Spinal cord (tissue), 10 donors: ENCODE measurements around the gene CASK. TPM values are rescaled to one million over a fixed set of nuclear protein-coding genes. Genes with fewer than 3 reads are reported as not detected.

ENCODE experiments used
- DNase-seq, 6 donors: peaks; one replicate each; pipeline versions ENCODE4 v3.0.0 to v3.0.0-alpha.2; 2013 to 2015; ENCODE audit warnings: low spot score in 6 of 6, low read depth in 4 of 6
- H3K27ac ChIP-seq: one replicate; pipeline ENCODE4 v1.5.1; 2013; ENCODE audit warnings: low read depth, low read length, control low read depth
- H3K27me3 ChIP-seq: one replicate; pipeline ENCODE4 v1.6.1; 2013; ENCODE audit warnings: low read length; ENCODE audit not compliant: control insufficient read depth, insufficient read depth
- H3K36me3 ChIP-seq: one replicate; pipeline ENCODE4 v1.6.1; 2013; ENCODE audit warnings: low read length; ENCODE audit not compliant: control insufficient read depth, insufficient read depth
- H3K4me1 ChIP-seq: one replicate; pipeline ENCODE4 v1.6.1; 2013; ENCODE audit warnings: low read length; ENCODE audit not compliant: control insufficient read depth, insufficient read depth
- H3K4me3 ChIP-seq: one replicate; pipeline ENCODE4 v1.5.1; 2013; ENCODE audit warnings: low read depth, low read length, control low read depth
- H3K9me3 ChIP-seq: one replicate; pipeline ENCODE4 v1.6.1; 2013; ENCODE audit warnings: low read length; ENCODE audit not compliant: control insufficient read depth, insufficient read depth
- WGBS: methylation state at CpG from one replicate; pipeline ENCODE4 v1.1.5; 2013; ENCODE audit warnings: missing lambda C conversion rate; ENCODE audit not compliant: insufficient coverage; 5-methylcytosine and 5-hydroxymethylcytosine counted together
- polyA plus RNA-seq, 2 donors: library from polyadenylated mRNA; unstranded; fragments of 120-200 nt; gene quantifications; one replicate each; pipeline ENCODE4 v1.2.1, GENCODE V29; 2013; ENCODE audit not compliant: insufficient read length in 2 of 2
- total RNA-seq, 2 donors: library from RNA; depleted of rRNA in 1 of 2; stranded (reverse); fragments of 120-200 nt in 1 of 2; fragments of >200 nt in 1 of 2; gene quantifications; one replicate each; pipeline versions ENCODE4 v1.2.3 to v1.2.4, GENCODE V29; 2013 to 2014
- donor health status: healthy.

The CASK gene
- total and polyA plus RNA-seq, 4 donors, result 45.0 to 91.1 (median 57.9) TPM

GRCh38 chrX:41529221-41529620 is 394.1 kb downstream of the CASK start:
- peaks cover 29% of the 10 kb centered on the region for H3K27me3 ChIP-seq
- no peaks in the 10 kb centered on the region for H3K9me3 ChIP-seq
- no peak for DNase-seq
- H3K4me1 ChIP-seq, result no peaks in the 10 kb centered on the region
- no peak overlapping the region for H3K27ac ChIP-seq
- WGBS, result 80% methylated on average over 10 of the region's 11 CpGs
- H3K4me3 ChIP-seq, result no peak overlapping the region
- peaks cover 12% of the 10 kb centered on the region for H3K36me3 ChIP-seq

GRCh38 chrX:41528784-41529183 is 394.6 kb downstream of the CASK start:
- 77% methylated on average over 7 of the region's 7 CpGs for WGBS
- no peaks in the 10 kb centered on the region for H3K9me3 ChIP-seq
- no peak for DNase-seq
- peaks cover 29% of the 10 kb centered on the region for H3K27me3 ChIP-seq
- peaks cover under 1% of the 10 kb centered on the region for H3K4me1 ChIP-seq
- H3K4me3 ChIP-seq, result no peak overlapping the region
- H3K36me3 ChIP-seq, result peaks cover 12% of the 10 kb centered on the region
- no peak overlapping the region for H3K27ac ChIP-seq

- Histone ChIP-seq H3K4me3 (no peak overlapping the region), H3K27ac (no peak overlapping the region), H3K36me3 (peaks cover 12% of the 10 kb centered on the region), H3K9me3 (no peaks in the 10 kb centered on the region), H3K27me3 (peaks cover 32% of the 10 kb centered on the region), H3K4me1 (peaks cover 5% of the 10 kb centered on the region)
- whole genome bisulfite sequencing, result 88% methylated on average over 4 of the region's 5 CpGs
- no peak for DNase-seq
These were observed 396.4 kb downstream of the CASK start for GRCh38 chrX:41526925-41527324.

- no peak for DNase-seq
- H3K9me3 ChIP-seq, result no peaks in the 10 kb centered on the region
- no peak overlapping the region for H3K27ac ChIP-seq
- H3K4me1 ChIP-seq, result peaks cover 5% of the 10 kb centered on the region
- peaks cover 33% of the 10 kb centered on the region for H3K27me3 ChIP-seq
- H3K4me3 ChIP-seq, result no peak overlapping the region
- WGBS, result 78% methylated on average over 2 of the region's 2 CpGs
- peaks cover 12% of the 10 kb centered on the region for H3K36me3 ChIP-seq
These were observed 397.1 kb downstream of the CASK start for GRCh38 chrX:41526271-41526670.

DNA sequence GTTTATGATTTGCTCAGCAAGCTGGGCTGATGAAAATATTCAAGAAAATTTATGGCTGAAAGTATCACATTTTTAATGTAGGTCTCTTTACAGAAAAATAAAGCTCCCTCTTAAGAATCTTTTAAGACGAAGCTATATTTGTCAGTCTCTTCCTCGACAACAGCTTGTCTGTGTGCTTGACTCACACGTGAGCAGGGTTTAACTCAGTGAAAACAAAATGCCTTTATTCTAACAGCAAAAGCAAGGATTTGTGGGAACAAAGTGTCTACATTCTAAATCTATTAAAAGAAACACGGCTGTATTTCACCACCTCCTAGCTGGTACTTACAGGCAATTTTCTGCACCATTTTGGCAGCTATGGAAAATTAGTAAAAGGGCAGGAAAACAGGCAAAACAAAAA is 400.7 kb downstream of the CASK start:
- peak in 3 of 6 donors; percentile 20 to 52 (median 48) for DNase-seq
- no peak overlapping the region for H3K4me3 ChIP-seq
- H3K27ac ChIP-seq, result peak overlapping the region; percentile 61
- peaks cover 4% of the 10 kb centered on the region for H3K36me3 ChIP-seq
- peaks cover 14% of the 10 kb centered on the region for H3K4me1 ChIP-seq
- H3K27me3 ChIP-seq, result peaks cover 33% of the 10 kb centered on the region
- no CpG with 5 or more reads among the region's 4 CpGs for WGBS
- no peaks in the 10 kb centered on the region for H3K9me3 ChIP-seq

DNA sequence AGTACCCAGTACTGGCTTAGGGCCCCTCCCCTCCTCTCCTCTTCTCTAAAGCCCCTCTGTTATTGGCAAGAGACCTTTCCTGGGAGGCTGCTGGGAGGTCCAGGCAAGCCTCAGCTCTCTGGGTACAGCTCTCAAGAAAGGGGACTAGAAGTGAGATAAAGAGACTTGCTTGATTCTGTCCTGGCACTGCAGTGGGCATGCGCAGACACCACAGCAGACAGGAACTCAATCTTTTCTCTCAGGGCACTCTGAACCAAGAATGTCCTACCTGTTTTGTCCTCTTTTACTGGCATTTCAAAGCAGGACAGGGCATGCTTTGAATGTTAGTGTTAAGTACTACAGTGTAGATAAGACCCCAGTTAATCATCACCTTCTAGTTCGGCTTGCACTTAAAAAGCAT is 401.3 kb downstream of the CASK start:
- Histone ChIP-seq H3K27me3 (peaks cover 34% of the 10 kb centered on the region), H3K4me1 (peaks cover 17% of the 10 kb centered on the region), H3K9me3 (no peaks in the 10 kb centered on the region), H3K36me3 (peaks cover 3% of the 10 kb centered on the region), H3K4me3 (no peak overlapping the region), H3K27ac (peak overlapping the region; percentile 61)
- DNase-seq, result peak in 2 of 6 donors; percentile 65 to 67
- no CpG with 5 or more reads among the region's 2 CpGs for WGBS

DNA sequence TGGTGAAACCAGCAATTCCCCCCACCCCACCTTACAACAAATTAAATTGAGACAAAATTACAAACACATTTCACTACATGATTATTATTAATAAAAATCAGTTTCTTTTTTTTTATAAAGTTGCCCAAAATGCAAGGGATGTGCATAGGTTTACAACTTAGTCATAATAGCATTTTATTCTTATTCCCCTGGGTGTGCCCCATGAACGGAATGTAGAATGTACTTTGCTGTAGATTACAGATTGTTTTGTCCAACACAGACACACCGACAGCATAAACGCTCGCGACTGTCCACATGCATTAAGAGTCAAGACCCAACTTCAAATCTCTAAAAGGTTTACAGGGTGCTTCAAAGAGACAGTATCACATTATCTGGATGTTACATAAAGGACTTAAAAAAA is 403.9 kb downstream of the CASK start:
- Histone ChIP-seq H3K4me1 (peaks cover 31% of the 10 kb centered on the region), H3K36me3 (no peaks in the 10 kb centered on the region), H3K9me3 (no peaks in the 10 kb centered on the region), H3K27me3 (peaks cover 33% of the 10 kb centered on the region), H3K27ac (no peak overlapping the region), H3K4me3 (no peak overlapping the region)
- WGBS, result no CpG with 5 or more reads among the region's 5 CpGs
- DNase-seq, result no peak

DNA sequence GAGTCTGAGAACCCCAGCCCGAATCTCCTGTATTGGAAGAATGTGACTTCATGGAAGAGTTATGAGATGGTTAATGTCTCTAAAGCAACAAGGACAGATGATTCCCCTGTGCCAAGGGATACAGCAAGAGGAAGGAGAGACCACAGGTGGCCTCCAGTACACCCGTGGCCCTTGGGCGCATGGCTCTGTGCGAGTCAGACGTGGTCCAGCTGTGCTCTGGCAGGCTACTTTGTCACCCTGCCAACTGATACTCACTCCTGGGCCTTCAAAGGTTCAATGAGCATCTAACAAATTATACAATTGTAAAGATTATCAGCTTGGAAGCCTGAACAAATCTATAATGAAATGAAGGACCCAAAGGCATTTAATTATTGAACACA is 404.5 kb downstream of the CASK start:
- peaks cover 35% of the 10 kb centered on the region for H3K4me1 ChIP-seq

GRCh38 chrX:41518127-41518840 is 405.1 kb downstream of the CASK start:
- WGBS, result 82% methylated on average over 7 of the region's 9 CpGs
- peaks cover 29% of the 10 kb centered on the region for H3K27me3 ChIP-seq
- H3K4me1 ChIP-seq, result peaks cover 30% of the 10 kb centered on the region
- no peaks in the 10 kb centered on the region for H3K9me3 ChIP-seq
- no peak overlapping the region for H3K4me3 ChIP-seq
- H3K27ac ChIP-seq, result peak overlapping the region; percentile 26
- DNase-seq, result no peak
- no peaks in the 10 kb centered on the region for H3K36me3 ChIP-seq

More for the DNA sequence above, 404.5 kb downstream of the CASK start:
- Histone ChIP-seq H3K27me3 (peaks cover 31% of the 10 kb centered on the region), H3K9me3 (no peaks in the 10 kb centered on the region), H3K4me3 (no peak overlapping the region), H3K36me3 (no peaks in the 10 kb centered on the region), H3K27ac (no peak overlapping the region)
- WGBS, result 23% methylated on average over 4 of the region's 5 CpGs
- DNase-seq, result no peak
